ENCODE results near the gene DNAH3.

- TF ChIP-seq GATA2 (IDR thresholded peaks at IDR 0.05; ENCODE audit: low read depth, low read length) (no peak), GATA3 (IDR thresholded peaks at IDR 0.05; ENCODE audit: low read depth, low read length) (no peak)
These were observed 117.4 kb downstream of the DNAH3 start for GRCh38 chr16:21033264-21033663.

Measured in SH-SY5Y (cell line).